ENCODE measurements around the gene TMX3.

Gene TMX3

DNA sequence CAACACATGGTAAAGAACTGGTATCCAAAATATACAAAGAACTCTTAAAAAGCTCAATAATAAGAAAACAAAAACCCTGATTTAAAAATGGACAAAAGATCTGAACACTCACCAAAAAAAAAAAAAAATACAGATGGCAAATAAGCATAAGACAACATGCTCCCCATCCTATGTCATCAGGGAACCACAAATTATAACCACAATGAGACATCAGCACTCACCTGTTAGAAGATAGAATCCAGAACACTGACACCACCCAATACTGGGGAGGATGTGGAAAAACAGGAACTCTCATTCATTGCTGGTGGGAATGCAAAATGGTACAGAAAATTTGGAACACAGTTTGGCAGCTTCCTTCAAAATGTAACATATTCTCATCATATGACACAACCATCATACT, 66.7 kb downstream of the TMX3 start:
- TF ChIP-seq, protein P1, sequence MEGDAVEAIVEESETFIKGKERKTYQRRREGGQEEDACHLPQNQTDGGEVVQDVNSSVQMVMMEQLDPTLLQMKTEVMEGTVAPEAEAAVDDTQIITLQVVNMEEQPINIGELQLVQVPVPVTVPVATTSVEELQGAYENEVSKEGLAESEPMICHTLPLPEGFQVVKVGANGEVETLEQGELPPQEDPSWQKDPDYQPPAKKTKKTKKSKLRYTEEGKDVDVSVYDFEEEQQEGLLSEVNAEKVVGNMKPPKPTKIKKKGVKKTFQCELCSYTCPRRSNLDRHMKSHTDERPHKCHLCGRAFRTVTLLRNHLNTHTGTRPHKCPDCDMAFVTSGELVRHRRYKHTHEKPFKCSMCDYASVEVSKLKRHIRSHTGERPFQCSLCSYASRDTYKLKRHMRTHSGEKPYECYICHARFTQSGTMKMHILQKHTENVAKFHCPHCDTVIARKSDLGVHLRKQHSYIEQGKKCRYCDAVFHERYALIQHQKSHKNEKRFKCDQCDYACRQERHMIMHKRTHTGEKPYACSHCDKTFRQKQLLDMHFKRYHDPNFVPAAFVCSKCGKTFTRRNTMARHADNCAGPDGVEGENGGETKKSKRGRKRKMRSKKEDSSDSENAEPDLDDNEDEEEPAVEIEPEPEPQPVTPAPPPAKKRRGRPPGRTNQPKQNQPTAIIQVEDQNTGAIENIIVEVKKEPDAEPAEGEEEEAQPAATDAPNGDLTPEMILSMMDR (IDR thresholded peaks at IDR 0.05; ENCODE audit: low read length): no peak
- no peak for TF ChIP-seq EZH2 (IDR thresholded peaks at IDR 0.05; ENCODE audit: borderline replicate concordance, low read length)
- no peak overlapping the region for H3K27ac ChIP-seq (ENCODE audit: low read depth, low read length, poor library complexity, severe bottlenecking)
- no peak overlapping the region for H3K9ac ChIP-seq (ENCODE audit: low read length)
- H3K27me3 ChIP-seq (ENCODE audit: insufficient read depth, low read length): no peaks in the 10 kb centered on the region
- no peaks in the 10 kb centered on the region for H3K9me2 ChIP-seq (ENCODE audit: low read depth, low read length)
- H3K9me3 ChIP-seq (ENCODE audit: low read length): no peaks in the 10 kb centered on the region
- H4K20me1 ChIP-seq (ENCODE audit: insufficient read depth, low read length): no peaks in the 10 kb centered on the region
- H3K36me3 ChIP-seq (ENCODE audit: insufficient read depth, low read length): no peaks in the 10 kb centered on the region
- H3K4me1 ChIP-seq (ENCODE audit: insufficient read depth, low read length, severe bottlenecking): no peaks in the 10 kb centered on the region
- no peaks in the 10 kb centered on the region for H3F3A ChIP-seq (ENCODE audit: insufficient read depth, low read length)
- no peak overlapping the region for H3K4me3 ChIP-seq (ENCODE audit: low read depth, low read length, poor library complexity, severe bottlenecking)
- H2AFZ ChIP-seq (ENCODE audit: low read length): no peak overlapping the region
- H3K4me2 ChIP-seq (ENCODE audit: low read length): no peak overlapping the region
- H3K79me2 ChIP-seq (ENCODE audit: insufficient read depth, low read length): no peaks in the 10 kb centered on the region

GRCh38 chr18:68642003-68642402, 72.9 kb downstream of the TMX3 start:
- no peaks in the 10 kb centered on the region for H3K27me3 ChIP-seq (ENCODE audit: insufficient read depth, low read length)
- no peaks in the 10 kb centered on the region for H3F3A ChIP-seq (ENCODE audit: insufficient read depth, low read length)
- no peak overlapping the region for H3K4me2 ChIP-seq (ENCODE audit: low read length)
- H3K9me2 ChIP-seq (ENCODE audit: low read depth, low read length): no peaks in the 10 kb centered on the region
- H3K36me3 ChIP-seq (ENCODE audit: insufficient read depth, low read length): no peaks in the 10 kb centered on the region
- H3K27ac ChIP-seq (ENCODE audit: low read depth, low read length, poor library complexity, severe bottlenecking): no peak overlapping the region
- no peaks in the 10 kb centered on the region for H4K20me1 ChIP-seq (ENCODE audit: insufficient read depth, low read length)
- no peaks in the 10 kb centered on the region for H3K4me1 ChIP-seq (ENCODE audit: insufficient read depth, low read length, severe bottlenecking)
- no peaks in the 10 kb centered on the region for H3K9me3 ChIP-seq (ENCODE audit: low read length)
- no peak overlapping the region for H2AFZ ChIP-seq (ENCODE audit: low read length)
- no peaks in the 10 kb centered on the region for H3K79me2 ChIP-seq (ENCODE audit: insufficient read depth, low read length)
- no peak overlapping the region for H3K4me3 ChIP-seq (ENCODE audit: low read depth, low read length, poor library complexity, severe bottlenecking)
- no peak for TF ChIP-seq EZH2 (IDR thresholded peaks at IDR 0.05; ENCODE audit: borderline replicate concordance, low read length)
- TF ChIP-seq, protein P1 (IDR thresholded peaks at IDR 0.05; ENCODE audit: low read length): no peak
- no peak overlapping the region for H3K9ac ChIP-seq (ENCODE audit: low read length)

GRCh38 chr18:68640861-68641260, 74.0 kb downstream of the TMX3 start:
- Histone ChIP-seq H3K9me2 (ENCODE audit: low read depth, low read length) (no peaks in the 10 kb centered on the region), H2AFZ (ENCODE audit: low read length) (no peak overlapping the region), H3K9me3 (ENCODE audit: low read length) (no peaks in the 10 kb centered on the region), H3K27ac (ENCODE audit: low read depth, low read length, poor library complexity, severe bottlenecking) (no peak overlapping the region), H3K4me3 (ENCODE audit: low read depth, low read length, poor library complexity, severe bottlenecking) (no peak overlapping the region), H3K4me1 (ENCODE audit: insufficient read depth, low read length, severe bottlenecking) (no peaks in the 10 kb centered on the region), H4K20me1 (ENCODE audit: insufficient read depth, low read length) (no peaks in the 10 kb centered on the region), H3K36me3 (ENCODE audit: insufficient read depth, low read length) (no peaks in the 10 kb centered on the region), H3K9ac (ENCODE audit: low read length) (no peak overlapping the region), H3K79me2 (ENCODE audit: insufficient read depth, low read length) (no peaks in the 10 kb centered on the region), H3K4me2 (ENCODE audit: low read length) (no peak overlapping the region), H3K27me3 (ENCODE audit: insufficient read depth, low read length) (no peaks in the 10 kb centered on the region), H3F3A (ENCODE audit: insufficient read depth, low read length) (no peaks in the 10 kb centered on the region)
- no peak for TF ChIP-seq EZH2 (IDR thresholded peaks at IDR 0.05; ENCODE audit: borderline replicate concordance, low read length)
- TF ChIP-seq, protein P1 (IDR thresholded peaks at IDR 0.05; ENCODE audit: low read length): no peak

All from OCI-LY1 (cell line).